NB4 (cell line): ENCODE results near the gene ADAP1.

ENCODE experiments used
- CTCF ChIP-seq: IDR thresholded peaks from one replicate; pipeline ENCODE4 v1.5.1; 2012; ENCODE audit warnings: low read depth, low read length
- MYC ChIP-seq: IDR thresholded peaks from 2 replicates; pipeline ENCODE4 v1.6.1; 2011; ENCODE audit warnings: low read depth, low read length
- POLR2A ChIP-seq: IDR thresholded peaks from 2 replicates; pipeline ENCODE4 v1.6.1; 2011; ENCODE audit warnings: mild to moderate bottlenecking; ENCODE audit not compliant: insufficient read length; ENCODE audit errors: extremely low read depth
- TF ChIP-seq, protein P1 (sequence below): IDR thresholded peaks from 2 replicates; pipeline ENCODE4 v1.6.1; 2011; ENCODE audit warnings: low read depth, low read length

DNA sequence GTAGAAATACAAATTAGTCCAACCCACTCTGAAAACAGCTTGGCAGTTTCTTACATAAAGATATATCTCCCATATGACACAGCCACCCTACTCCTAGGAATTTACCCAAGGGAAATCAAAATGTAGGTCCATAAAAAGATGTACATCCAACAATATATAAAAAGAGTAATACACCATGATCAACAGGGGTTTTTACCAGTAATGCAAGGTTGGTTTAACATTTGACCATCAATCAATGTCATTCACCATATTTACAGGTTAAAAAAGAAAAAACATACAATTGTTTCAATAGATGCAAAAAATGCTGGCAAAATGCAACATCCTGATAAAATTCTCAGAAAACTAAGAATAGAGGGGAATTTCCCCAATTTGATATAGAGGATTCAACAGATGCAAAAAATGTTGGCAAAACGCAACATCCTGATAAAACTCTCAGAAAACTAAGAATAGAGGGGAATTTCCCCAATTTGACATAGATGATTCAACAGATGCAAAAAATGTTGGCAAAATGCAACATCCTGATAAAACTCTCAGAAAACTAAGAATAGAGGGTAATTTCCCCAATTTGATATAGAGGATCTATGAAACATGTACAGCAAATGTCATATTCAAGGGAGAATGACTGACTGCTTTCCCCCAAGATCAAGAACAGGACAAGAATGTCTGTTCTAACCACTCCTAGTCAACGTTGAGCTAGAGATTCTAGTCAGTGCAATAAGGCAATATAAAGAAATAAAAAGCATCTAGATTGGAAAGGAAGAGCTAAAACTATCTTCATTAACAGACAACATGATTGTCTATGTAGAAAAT is 13.7 kb downstream of the ADAP1 start:
- TF ChIP-seq CTCF (no peak), POLR2A (no peak), MYC (no peak)
- TF ChIP-seq, protein P1, sequence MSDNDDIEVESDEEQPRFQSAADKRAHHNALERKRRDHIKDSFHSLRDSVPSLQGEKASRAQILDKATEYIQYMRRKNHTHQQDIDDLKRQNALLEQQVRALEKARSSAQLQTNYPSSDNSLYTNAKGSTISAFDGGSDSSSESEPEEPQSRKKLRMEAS = no peak
